ENCODE data around the gene SLC34A1.

SLC34A1 gene

GRCh38 chr5:177390363-177391300, 6.4 kb downstream of the SLC34A1 start:
- no peaks in the 10 kb centered on the region for H3K36me3 ChIP-seq (ENCODE audit: low read length)
- TF ChIP-seq CTCF (IDR thresholded peaks at IDR 0.05; ENCODE audit: insufficient read depth, low read length, poor library complexity, severe bottlenecking) (peak; percentile 79), EZH2phosphoT487 (conservative IDR thresholded peaks at IDR 0.05; ENCODE audit: low read length) (no peak)
- no peak overlapping the region for H3K4me2 ChIP-seq (ENCODE audit: low read depth, low read length, poor library complexity, severe bottlenecking)
- H3F3A ChIP-seq (ENCODE audit: insufficient read depth): 0 out of 2 replicates have a peak, but pooled peaks cover 3% of the 10 kb centered on the region
- H3K9me3 ChIP-seq (ENCODE audit: insufficient read depth, low read length): no peaks in the 10 kb centered on the region
- no peak overlapping the region for H2AFZ ChIP-seq (ENCODE audit: low read depth, low read length, severe bottlenecking)
- no peak overlapping the region for H3K27ac ChIP-seq (ENCODE audit: low read depth, low read length)
- H4K20me1 ChIP-seq (ENCODE audit: low read depth, low read length): no peaks in the 10 kb centered on the region
- no peaks in the 10 kb centered on the region for H3K9me2 ChIP-seq (replicated peaks; ENCODE audit: insufficient read depth, low read length)
- H3K79me2 ChIP-seq (ENCODE audit: insufficient read depth, low read length): no peaks in the 10 kb centered on the region
- H3K27me3 ChIP-seq (ENCODE audit: low read length): no peaks in the 10 kb centered on the region
- no peak overlapping the region for H3K9ac ChIP-seq (ENCODE audit: low read length)
- no peak overlapping the region for H3K4me3 ChIP-seq (ENCODE audit: insufficient read depth, low read length, poor library complexity, severe bottlenecking)

GRCh38 chr5:177392765-177393164, 8.5 kb downstream of the SLC34A1 start:
- H2AFZ ChIP-seq (ENCODE audit: low read depth, low read length, severe bottlenecking): no peak overlapping the region
- no peak overlapping the region for H3K27ac ChIP-seq (ENCODE audit: low read depth, low read length)
- H3K9ac ChIP-seq (ENCODE audit: low read length): no peak overlapping the region
- H4K20me1 ChIP-seq (ENCODE audit: low read depth, low read length): no peaks in the 10 kb centered on the region
- 0 out of 2 replicates have a peak, but pooled peaks cover 3% of the 10 kb centered on the region for H3F3A ChIP-seq (ENCODE audit: insufficient read depth)
- H3K36me3 ChIP-seq (ENCODE audit: low read length): no peaks in the 10 kb centered on the region
- no peak overlapping the region for H3K4me2 ChIP-seq (ENCODE audit: low read depth, low read length, poor library complexity, severe bottlenecking)
- no peaks in the 10 kb centered on the region for H3K9me3 ChIP-seq (ENCODE audit: insufficient read depth, low read length)
- no peak overlapping the region for H3K4me3 ChIP-seq (ENCODE audit: insufficient read depth, low read length, poor library complexity, severe bottlenecking)
- no peaks in the 10 kb centered on the region for H3K79me2 ChIP-seq (ENCODE audit: insufficient read depth, low read length)
- no peaks in the 10 kb centered on the region for H3K9me2 ChIP-seq (replicated peaks; ENCODE audit: insufficient read depth, low read length)
- no peak for TF ChIP-seq EZH2phosphoT487 (conservative IDR thresholded peaks at IDR 0.05; ENCODE audit: low read length)
- no peak for TF ChIP-seq CTCF (IDR thresholded peaks at IDR 0.05; ENCODE audit: insufficient read depth, low read length, poor library complexity, severe bottlenecking)
- H3K27me3 ChIP-seq (ENCODE audit: low read length): no peaks in the 10 kb centered on the region

GRCh38 chr5:177393206-177393765, 9.1 kb downstream of the SLC34A1 start:
- H3K9me3 ChIP-seq (ENCODE audit: insufficient read depth, low read length): no peaks in the 10 kb centered on the region
- H4K20me1 ChIP-seq (ENCODE audit: low read depth, low read length): no peaks in the 10 kb centered on the region
- H3F3A ChIP-seq (ENCODE audit: insufficient read depth): 0 out of 2 replicates have a peak, but pooled peaks cover 3% of the 10 kb centered on the region
- H3K9me2 ChIP-seq (replicated peaks; ENCODE audit: insufficient read depth, low read length): no peaks in the 10 kb centered on the region
- TF ChIP-seq EZH2phosphoT487 (conservative IDR thresholded peaks at IDR 0.05; ENCODE audit: low read length) (no peak), CTCF (IDR thresholded peaks at IDR 0.05; ENCODE audit: insufficient read depth, low read length, poor library complexity, severe bottlenecking) (no peak)
- no peak overlapping the region for H3K27ac ChIP-seq (ENCODE audit: low read depth, low read length)
- no peak overlapping the region for H3K9ac ChIP-seq (ENCODE audit: low read length)
- H3K36me3 ChIP-seq (ENCODE audit: low read length): no peaks in the 10 kb centered on the region
- H3K27me3 ChIP-seq (ENCODE audit: low read length): no peaks in the 10 kb centered on the region
- H3K4me2 ChIP-seq (ENCODE audit: low read depth, low read length, poor library complexity, severe bottlenecking): no peak overlapping the region
- H3K4me3 ChIP-seq (ENCODE audit: insufficient read depth, low read length, poor library complexity, severe bottlenecking): no peak overlapping the region
- H3K79me2 ChIP-seq (ENCODE audit: insufficient read depth, low read length): no peaks in the 10 kb centered on the region
- no peak overlapping the region for H2AFZ ChIP-seq (ENCODE audit: low read depth, low read length, severe bottlenecking)

All from SU-DHL-6 (cell line).